Measurements from ENCODE around the gene TMOD3.

The TMOD3 gene

GRCh38 chr15:51844747-51845426, 15.4 kb downstream of the TMOD3 start:
- TF ChIP-seq ZFX (IDR thresholded peaks at IDR 0.05): no peak
- no peak for TF ChIP-seq CTCF (conservative IDR thresholded peaks at IDR 0.05)
- no peak overlapping the region for H3K27ac ChIP-seq

- H3K27ac ChIP-seq: no peak overlapping the region
- TF ChIP-seq ZFX (IDR thresholded peaks at IDR 0.05) (no peak), CTCF (conservative IDR thresholded peaks at IDR 0.05) (no peak)
Observed at GRCh38 chr15:51846066-51846462, 16.6 kb downstream of the TMOD3 start.

- no peak overlapping the region for H3K27ac ChIP-seq
- TF ChIP-seq ZFX (IDR thresholded peaks at IDR 0.05): no peak
- TF ChIP-seq CTCF (conservative IDR thresholded peaks at IDR 0.05): no peak
Observed at GRCh38 chr15:51846463-51847230, 17.2 kb downstream of the TMOD3 start.

- H3K27ac ChIP-seq: no peak overlapping the region
- no peak for TF ChIP-seq ZFX (IDR thresholded peaks at IDR 0.05)
Observed at GRCh38 chr15:51848811-51849210, 19.4 kb downstream of the TMOD3 start.

GRCh38 chr15:51849860-51850259, 20.4 kb downstream of the TMOD3 start:
- TF ChIP-seq ZFX (IDR thresholded peaks at IDR 0.05): no peak
- no peak for TF ChIP-seq CTCF (conservative IDR thresholded peaks at IDR 0.05)

GRCh38 chr15:51853998-51854397, 24.5 kb downstream of the TMOD3 start:
- H3K27ac ChIP-seq: no peak overlapping the region
- TF ChIP-seq ZFX (IDR thresholded peaks at IDR 0.05): no peak
- TF ChIP-seq CTCF (conservative IDR thresholded peaks at IDR 0.05): no peak

More at GRCh38 chr15:51849860-51850259, 20.4 kb downstream of the TMOD3 start:
- no peak overlapping the region for H3K27ac ChIP-seq

GRCh38 chr15:51855612-51856011, 26.2 kb downstream of the TMOD3 start:
- no peak overlapping the region for H3K27ac ChIP-seq
- TF ChIP-seq CTCF (conservative IDR thresholded peaks at IDR 0.05): no peak
- no peak for TF ChIP-seq ZFX (IDR thresholded peaks at IDR 0.05)
